HUES48 (cell line): ENCODE results near the gene FLYWCH1.

ENCODE experiments used
- H3K27ac ChIP-seq: one replicate; pipeline ENCODE4 v1.7.0; 2013; ENCODE audit warnings: low read depth, low read length, inconsistent platforms
- H3K27me3 ChIP-seq: 2 replicates; pipeline ENCODE4 v1.6.1; 2013; ENCODE audit warnings: mild to moderate bottlenecking, low read length; ENCODE audit not compliant: control insufficient read depth, insufficient read depth
- H3K36me3 ChIP-seq: 2 replicates; pipeline ENCODE4 v1.6.1; 2013; ENCODE audit warnings: low read length; ENCODE audit not compliant: control insufficient read depth, insufficient read depth
- H3K4me1 ChIP-seq: 2 replicates; pipeline ENCODE4 v1.6.1; 2013; ENCODE audit warnings: mild to moderate bottlenecking, low read length; ENCODE audit not compliant: control insufficient read depth, insufficient read depth
- H3K4me3 ChIP-seq: 2 replicates; pipeline ENCODE4 v1.5.1; 2013; ENCODE audit warnings: mild to moderate bottlenecking, low read depth, low read length
- H3K9ac ChIP-seq: 2 replicates; pipeline ENCODE4 v1.6.1; 2013; ENCODE audit warnings: mild to moderate bottlenecking, low read depth, low read length, moderate library complexity
- H3K9me3 ChIP-seq: 2 replicates; pipeline ENCODE4 v1.6.1; 2013; ENCODE audit warnings: low read length; ENCODE audit not compliant: control insufficient read depth, insufficient read depth

FLYWCH1 gene, protein sequence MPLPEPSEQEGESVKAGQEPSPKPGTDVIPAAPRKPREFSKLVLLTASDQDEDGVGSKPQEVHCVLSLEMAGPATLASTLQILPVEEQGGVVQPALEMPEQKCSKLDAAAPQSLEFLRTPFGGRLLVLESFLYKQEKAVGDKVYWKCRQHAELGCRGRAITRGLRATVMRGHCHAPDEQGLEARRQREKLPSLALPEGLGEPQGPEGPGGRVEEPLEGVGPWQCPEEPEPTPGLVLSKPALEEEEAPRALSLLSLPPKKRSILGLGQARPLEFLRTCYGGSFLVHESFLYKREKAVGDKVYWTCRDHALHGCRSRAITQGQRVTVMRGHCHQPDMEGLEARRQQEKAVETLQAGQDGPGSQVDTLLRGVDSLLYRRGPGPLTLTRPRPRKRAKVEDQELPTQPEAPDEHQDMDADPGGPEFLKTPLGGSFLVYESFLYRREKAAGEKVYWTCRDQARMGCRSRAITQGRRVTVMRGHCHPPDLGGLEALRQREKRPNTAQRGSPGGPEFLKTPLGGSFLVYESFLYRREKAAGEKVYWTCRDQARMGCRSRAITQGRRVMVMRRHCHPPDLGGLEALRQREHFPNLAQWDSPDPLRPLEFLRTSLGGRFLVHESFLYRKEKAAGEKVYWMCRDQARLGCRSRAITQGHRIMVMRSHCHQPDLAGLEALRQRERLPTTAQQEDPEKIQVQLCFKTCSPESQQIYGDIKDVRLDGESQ

GRCh38 chr16:2911638-2912329 lies at the start of gene FLYWCH1:
Gene FLYWCH1, plus strand, starts transcription at chr16:2911931. Its CDS starts 17,755 bp downstream, at chr16:2929686.
- Histone ChIP-seq H3K36me3 (0 out of 2 replicates have a peak, but pooled peaks cover 2% of the 10 kb centered on the region), H3K27ac (no peak within 1 kb of the TSS), H3K4me3 (peak within 1 kb of the TSS; percentile 63), H3K9ac (peak within 1 kb of the TSS; percentile 30; the same call in 1 of the 2 replicates), H3K9me3 (no peaks in the 10 kb centered on the region), H3K27me3 (peaks cover 9% of the 10 kb centered on the region), H3K4me1 (peaks cover 7% of the 10 kb centered on the region; the same call in 1 of the 2 replicates)

DNA sequence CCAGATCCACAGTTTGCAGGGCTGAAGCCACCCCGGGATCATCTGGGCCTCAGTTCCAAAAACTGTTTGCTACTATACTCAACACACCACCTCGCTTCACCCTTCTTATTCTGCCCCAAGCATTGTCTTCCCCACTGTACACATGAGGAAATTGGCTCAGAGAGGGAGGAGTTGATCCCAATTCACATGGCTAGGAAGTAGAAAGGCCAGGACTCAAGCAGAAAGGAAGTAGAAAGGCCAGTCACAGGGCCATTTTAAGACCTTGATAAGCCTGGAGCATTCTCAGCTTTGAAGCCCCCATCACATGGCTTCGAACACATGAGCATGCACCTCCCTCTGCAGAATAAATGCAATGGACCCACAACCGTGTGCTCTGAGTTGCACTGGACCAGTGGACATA lies 46.1 kb upstream of the FLYWCH1 start:
- Histone ChIP-seq H3K9me3 (0 out of 2 replicates have a peak, but pooled peaks cover 5% of the 10 kb centered on the region), H3K27me3 (peaks cover 46% of the 10 kb centered on the region), H3K4me3 (no peak overlapping the region), H3K4me1 (no peaks in the 10 kb centered on the region), H3K9ac (no peak overlapping the region), H3K36me3 (no peaks in the 10 kb centered on the region), H3K27ac (no peak overlapping the region)

DNA sequence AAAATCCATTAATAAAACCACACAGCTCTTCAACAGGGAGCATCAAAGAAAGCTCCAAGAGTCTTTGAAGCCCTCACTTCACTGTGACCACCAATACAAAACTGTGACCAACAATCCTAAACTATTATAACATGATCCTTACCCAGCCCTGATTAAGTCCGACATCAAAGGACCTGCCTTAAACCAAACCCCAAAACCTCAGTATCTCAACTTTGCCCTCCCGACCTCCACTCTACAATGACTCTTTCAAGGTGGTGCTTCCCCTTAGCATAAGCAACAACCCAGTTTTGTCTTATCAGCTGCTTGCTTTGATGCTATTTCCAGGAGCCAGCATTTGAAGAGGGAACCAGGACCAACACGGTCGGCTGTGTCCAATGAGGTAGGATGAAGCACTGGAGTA lies 45.3 kb upstream of the FLYWCH1 start:
- no peaks in the 10 kb centered on the region for H3K9me3 ChIP-seq
- no peaks in the 10 kb centered on the region for H3K4me1 ChIP-seq
- no peaks in the 10 kb centered on the region for H3K36me3 ChIP-seq
- no peak overlapping the region for H3K9ac ChIP-seq
- H3K27me3 ChIP-seq = peaks cover 48% of the 10 kb centered on the region
- no peak overlapping the region for H3K4me3 ChIP-seq
- no peak overlapping the region for H3K27ac ChIP-seq

- Histone ChIP-seq H3K27ac (peak overlapping the region; percentile 86), H3K9me3 (no peaks in the 10 kb centered on the region), H3K27me3 (peaks cover 48% of the 10 kb centered on the region), H3K4me3 (peak overlapping the region; percentile 74), H3K4me1 (no peaks in the 10 kb centered on the region), H3K9ac (no peak overlapping the region), H3K36me3 (no peaks in the 10 kb centered on the region)
Observed at GRCh38 chr16:2867661-2867986, 44.1 kb upstream of the FLYWCH1 start.

- Histone ChIP-seq H3K4me1 (no peaks in the 10 kb centered on the region), H3K36me3 (no peaks in the 10 kb centered on the region), H3K27me3 (peaks cover 48% of the 10 kb centered on the region), H3K9ac (peak overlapping the region; percentile 74), H3K4me3 (peak overlapping the region; percentile 74), H3K27ac (peak overlapping the region; percentile 86), H3K9me3 (no peaks in the 10 kb centered on the region)
Observed at GRCh38 chr16:2867987-2868789, 43.5 kb upstream of the FLYWCH1 start.

- no peaks in the 10 kb centered on the region for H3K36me3 ChIP-seq
- H3K27me3 ChIP-seq = peaks cover 13% of the 10 kb centered on the region
- H3K4me3 ChIP-seq = no peak overlapping the region
- no peaks in the 10 kb centered on the region for H3K9me3 ChIP-seq
- H3K27ac ChIP-seq = no peak overlapping the region
- H3K4me1 ChIP-seq = no peaks in the 10 kb centered on the region
- H3K9ac ChIP-seq = no peak overlapping the region
Observed at GRCh38 chr16:2871926-2872325, 39.8 kb upstream of the FLYWCH1 start.

DNA sequence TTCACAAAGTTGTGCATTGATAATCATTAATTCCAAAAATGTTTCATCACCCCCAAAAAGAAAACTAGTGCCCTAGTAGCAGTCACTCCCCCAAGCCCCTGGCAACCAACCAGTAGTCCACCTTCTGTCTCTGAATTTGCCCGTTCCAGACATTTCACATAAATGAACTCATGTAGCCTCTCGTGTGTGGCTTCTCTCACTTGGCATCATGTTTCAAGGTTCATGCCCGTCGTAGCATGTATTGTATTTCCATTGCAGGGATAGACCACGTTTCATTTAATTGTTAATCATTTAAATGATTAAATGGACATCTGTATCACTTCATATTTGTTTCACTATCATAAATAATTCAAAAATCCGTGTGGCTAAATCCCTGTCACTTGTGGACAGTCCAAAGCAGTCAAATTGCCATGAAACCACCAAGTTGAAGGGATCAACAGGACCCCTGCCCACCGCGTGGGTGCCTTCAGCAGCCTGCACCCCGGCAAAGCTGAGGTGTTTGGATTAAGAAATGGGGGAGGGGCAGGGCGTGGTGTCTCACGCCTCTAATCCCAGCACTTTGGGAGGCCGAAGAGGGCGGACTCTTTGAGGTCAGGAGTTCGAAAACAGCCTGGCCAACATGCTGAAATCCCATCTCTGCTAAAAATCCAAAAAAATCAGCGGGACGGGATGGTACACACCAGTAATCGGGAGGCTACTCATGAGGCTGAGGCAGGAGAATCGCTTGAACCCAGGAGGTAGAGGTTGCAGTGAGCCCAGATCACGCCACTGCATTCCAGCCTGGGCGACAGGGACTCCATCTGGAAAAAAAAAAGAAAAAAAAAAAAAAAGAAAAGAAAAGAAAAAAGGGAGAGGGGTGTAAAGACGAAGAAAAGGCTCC lies 37.5 kb upstream of the FLYWCH1 start:
- Histone ChIP-seq H3K27ac (no peak overlapping the region), H3K9ac (no peak overlapping the region)

GRCh38 chr16:2874912-2875362 lies 36.8 kb upstream of the FLYWCH1 start:
- Histone ChIP-seq H3K4me3 (no peak overlapping the region), H3K4me1 (no peaks in the 10 kb centered on the region), H3K9me3 (no peaks in the 10 kb centered on the region; the same call in 1 of the 2 replicates), H3K27ac (no peak overlapping the region), H3K36me3 (no peaks in the 10 kb centered on the region), H3K9ac (no peak overlapping the region), H3K27me3 (peaks cover 7% of the 10 kb centered on the region)

More for the DNA sequence above, 37.5 kb upstream of the FLYWCH1 start:
- Histone ChIP-seq H3K9me3 (no peaks in the 10 kb centered on the region), H3K27me3 (peaks cover 13% of the 10 kb centered on the region), H3K4me3 (no peak overlapping the region), H3K4me1 (no peaks in the 10 kb centered on the region), H3K36me3 (no peaks in the 10 kb centered on the region)

DNA sequence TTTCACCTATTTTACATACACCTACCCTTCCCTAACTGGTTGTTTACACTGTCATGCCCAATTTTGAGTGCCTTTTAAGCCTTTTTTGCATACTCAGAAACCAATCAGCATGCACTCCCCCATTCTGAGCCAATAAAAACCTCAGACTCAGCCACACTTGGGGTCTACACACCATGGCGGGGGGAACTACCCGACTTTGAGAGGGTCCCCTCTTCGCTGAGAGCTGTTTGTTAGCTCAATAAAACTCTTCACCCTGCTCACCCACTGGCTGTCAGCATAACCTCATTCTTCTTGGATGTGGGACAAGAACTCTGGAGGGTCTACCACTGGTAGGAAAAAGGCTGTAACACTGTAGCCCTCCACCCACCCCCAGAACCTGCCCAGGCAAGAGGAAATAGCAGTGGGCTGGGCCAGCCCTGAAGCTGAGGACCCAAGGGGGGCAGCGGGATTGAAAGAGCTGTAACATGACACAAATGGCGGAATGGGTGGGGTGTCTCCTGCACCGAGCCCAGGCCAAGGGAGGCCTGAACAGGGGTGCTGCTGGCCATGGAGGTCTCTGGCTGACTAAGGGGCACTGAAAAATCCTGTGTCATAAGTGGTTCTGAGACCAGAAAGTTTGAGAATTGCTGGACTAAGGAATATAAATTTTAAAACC lies 31.8 kb upstream of the FLYWCH1 start:
- no peak overlapping the region for H3K9ac ChIP-seq

More for the DNA sequence above, 31.8 kb upstream of the FLYWCH1 start:
- Histone ChIP-seq H3K4me3 (no peak overlapping the region), H3K27me3 (no peaks in the 10 kb centered on the region), H3K36me3 (no peaks in the 10 kb centered on the region), H3K27ac (no peak overlapping the region), H3K4me1 (no peaks in the 10 kb centered on the region), H3K9me3 (no peaks in the 10 kb centered on the region; the same call in 1 of the 2 replicates)
